Activated T-helper 2 cell treated with anti-CD3 and anti-CD28 coated beads, Interferon-gamma antibody, Interleukin-2, Interleukin-4, amounts not matched to agents 10 μg/mL and 5 μg/mL and 100 μg/mL, durations not matched to agents 14 hours and 24 hours and 36 hours (primary cell): ENCODE results near the gene SBNO1. TPM values are rescaled to one million over a fixed set of nuclear protein-coding genes. Genes with fewer than 3 reads are reported as not detected.

Experiments used
- DNase-seq: peaks from one replicate; pipeline ENCODE4 v3.0.0; 2021; ENCODE audit warnings: low spot score
- H3K27ac Mint-ChIP-seq: one replicate; pipeline ENCODE4 v1.8.0; 2021; ENCODE audit warnings: mixed read lengths
- H3K27me3 Mint-ChIP-seq: one replicate; pipeline ENCODE4 v1.8.0; 2021; ENCODE audit warnings: low read depth, mixed read lengths
- H3K36me3 Mint-ChIP-seq: one replicate; pipeline ENCODE4 v1.8.0; 2021; ENCODE audit warnings: low read depth, mixed read lengths
- H3K4me1 Mint-ChIP-seq: one replicate; pipeline ENCODE4 v1.8.0; 2021; ENCODE audit warnings: low read depth, mixed read lengths
- H3K4me3 Mint-ChIP-seq: one replicate; pipeline ENCODE4 v1.8.0; 2021; ENCODE audit warnings: low read depth, mild to moderate bottlenecking, moderate library complexity, mixed read lengths
- H3K9me3 Mint-ChIP-seq: one replicate; pipeline ENCODE4 v1.8.0; 2021; ENCODE audit warnings: mixed read lengths
- intact Hi-C: fragments of 100-400 bp; cut with micrococcal nuclease; formaldehyde crosslinking; loops from one replicate; pipeline ENCODE4 v1.15.1; 2023
- total RNA-seq: library from RNA; stranded (reverse); gene quantifications from 2 replicates; pipeline ENCODE4 v1.2.3, GENCODE V29; 2022

SBNO1 gene
- total RNA-seq, 1 donor from 2014 or later: 51.1 TPM

GRCh38 chr12:123242116-123242904, 122.3 kb downstream of the SBNO1 start:
- intact Hi-C loops: no loop called here
- Mint-ChIP-seq H3K4me3 (no peak overlapping the region), H3K4me1 (peaks cover 38% of the 10 kb centered on the region), H3K27me3 (no peaks in the 10 kb centered on the region), H3K9me3 (no peaks in the 10 kb centered on the region), H3K36me3 (peaks cover 53% of the 10 kb centered on the region), H3K27ac (peak overlapping the region; percentile 33)
- no peak for DNase-seq

Other genes with a start within 250 kb of the SBNO1 start
- 15.5 and 16.2 TPM in 2 replicates for gene PITPNM2, start 213.8 kb downstream of the SBNO1 start, total RNA-seq
- 97.0 and 99.7 TPM in 2 replicates for gene MPHOSPH9, start 131.7 kb downstream of the SBNO1 start, total RNA-seq
- gene MTRFR, start 131.4 kb downstream of the SBNO1 start, total RNA-seq: 28.9 and 31.1 TPM in 2 replicates
- gene CDK2AP1, start 93.0 kb downstream of the SBNO1 start, total RNA-seq: 95.3 and 97.7 TPM in 2 replicates
- 72.7 and 74.1 TPM in 2 replicates for gene KMT5A, start 19.3 kb upstream of the SBNO1 start, total RNA-seq
- 15.7 and 16.3 TPM in 2 replicates for gene RILPL2, start 71.8 kb upstream of the SBNO1 start, total RNA-seq
- 27.1 and 36.4 TPM in 2 replicates for gene SNRNP35, start 93.3 kb upstream of the SBNO1 start, total RNA-seq
- gene RILPL1, start 168.9 kb upstream of the SBNO1 start, total RNA-seq: 5.9 and 6.0 TPM in 2 replicates
- 213 and 221 TPM in 2 replicates for gene TMED2, start 219.7 kb upstream of the SBNO1 start, total RNA-seq
- gene DDX55, start 237.3 kb upstream of the SBNO1 start, total RNA-seq: 60.0 and 63.2 TPM in 2 replicates